H1 (cell line): ENCODE data around the gene CENPW. TPM values are rescaled to one million over a fixed set of nuclear protein-coding genes. Genes with fewer than 3 reads are reported as not detected.

Experiments used
- CTCF ChIA-PET: fragments of 300-600 bp; sonication (Branson Sonifier 250); formaldehyde crosslinking; loops from one replicate; lab custom pipeline; 2021; ENCODE audit not compliant: partially characterized antibody; lab: Charles Lee
- POLR2A ChIA-PET: fragments of 300-600 bp; sonication (Branson Sonifier 250); formaldehyde crosslinking; loops from one replicate; lab custom pipeline; 2021; ENCODE audit warnings: inconsistent platforms; ENCODE audit not compliant: partially characterized antibody; lab: Charles Lee
- DNase-seq, 2 experiments: peaks; one replicate each; pipeline versions ENCODE4 v3.0.0 to v3.0.0-alpha.2; 2010 to 2022; ENCODE audit warnings: low spot score in 2 of 2, low read depth in 1 of 2, mixed read lengths in 1 of 2
- FAIRE-seq: peaks from 2 replicates; lab custom pipeline; 2011; peaks lifted over from hg19 to GRCh38; lab: Jason Lieb, UNC
- H2AFZ ChIP-seq: 2 replicates; pipeline ENCODE4 v1.8.1; 2012; ENCODE audit warnings: low read length, inconsistent platforms
- H2AK5ac ChIP-seq: 2 replicates; pipeline ENCODE4 v1.6.1; 2013; ENCODE audit warnings: low read depth, low read length
- H2BK120ac ChIP-seq: replicated peaks from 2 replicates; pipeline ENCODE3; 2013; ENCODE audit warnings: low read depth, low read length, inconsistent platforms
- H2BK12ac ChIP-seq: 2 replicates; pipeline ENCODE4 v1.6.1; 2013; ENCODE audit warnings: low read depth, low read length
- H2BK15ac ChIP-seq: 2 replicates; pipeline ENCODE4 v1.6.1; 2013; ENCODE audit warnings: low read length
- H2BK20ac ChIP-seq: 2 replicates; pipeline ENCODE4 v1.6.1; 2013; ENCODE audit warnings: low read length
- H2BK5ac ChIP-seq: 2 replicates; pipeline ENCODE4 v1.6.1; 2013; ENCODE audit warnings: low read depth, low read length
- H3K14ac ChIP-seq: 2 replicates; pipeline ENCODE4 v1.6.1; 2013; ENCODE audit warnings: inconsistent platforms; ENCODE audit not compliant: insufficient read length
- H3K18ac ChIP-seq: 2 replicates; pipeline ENCODE4 v1.6.1; 2013; ENCODE audit warnings: low read length; ENCODE audit errors: extremely low read depth
- H3K23ac ChIP-seq: 2 replicates; pipeline ENCODE4 v1.6.1; 2013; ENCODE audit warnings: inconsistent platforms; ENCODE audit not compliant: insufficient read length
- H3K23me2 ChIP-seq: 2 replicates; pipeline ENCODE4 v1.6.1; 2013; ENCODE audit warnings: low read depth, low read length
- H3K27ac ChIP-seq: 2 replicates; pipeline ENCODE4 v1.6.1; 2011; ENCODE audit warnings: low read depth, low read length, inconsistent platforms
- H3K27me3 ChIP-seq, 4 experiments: replicated peaks in 1 of 4; 1 replicate in 1 of 4; 2 replicates in 3 of 4; pipeline versions ENCODE4 v1.6.1 to v1.8.1; 2011 to 2013; ENCODE audit warnings: low read length in 3 of 4, mild to moderate bottlenecking in 3 of 4, inconsistent platforms in 2 of 4, mixed read lengths in 2 of 4, moderate library complexity in 1 of 4; ENCODE audit not compliant: control insufficient read depth in 3 of 4, insufficient read depth in 3 of 4; ENCODE audit errors: extremely low read depth in 1 of 4
- H3K36me3 ChIP-seq, 4 experiments: 2 replicates each; pipeline versions ENCODE4 v1.6.1 to v1.8.1; 2011 to 2013; ENCODE audit warnings: mild to moderate bottlenecking in 4 of 4, low read length in 3 of 4, moderate library complexity in 2 of 4, control low read depth in 1 of 4, inconsistent platforms in 1 of 4; ENCODE audit not compliant: insufficient read depth in 4 of 4, control insufficient read depth in 2 of 4
- H3K4ac ChIP-seq: replicated peaks from 2 replicates; pipeline ENCODE3; 2013; ENCODE audit warnings: low read length, low read depth, mixed read lengths, inconsistent platforms; ENCODE audit not compliant: insufficient read length
- H3K4me1 ChIP-seq, 4 experiments: replicated peaks in 1 of 4; 1 replicate in 1 of 4; 2 replicates in 3 of 4; pipeline versions ENCODE4 v1.6.1 to v1.8.1; 2011 to 2013; ENCODE audit warnings: low read length in 3 of 4, inconsistent platforms in 2 of 4, mixed read lengths in 1 of 4; ENCODE audit not compliant: insufficient read depth in 4 of 4, control insufficient read depth in 3 of 4
- H3K4me2 ChIP-seq, 2 experiments: 2 replicates each; pipeline versions ENCODE4 v1.6.1 to v1.8.1; 2011 to 2013; ENCODE audit warnings: low read depth in 2 of 2, low read length in 2 of 2, control low read depth in 1 of 2, inconsistent platforms in 1 of 2, mild to moderate bottlenecking in 1 of 2; ENCODE audit not compliant: insufficient read depth in 1 of 2
- H3K4me3 ChIP-seq, 4 experiments: fragments of 200-600, 300-600 bp in 1 of 4; sonication (generic), shearing (Covaris generic), sonication (Bioruptor Twin) in 1 of 4; 2 replicates each; pipeline versions ENCODE4 v1.5.1 to v1.8.1; 2011 to 2016; ENCODE audit warnings: low read length in 4 of 4, low read depth in 3 of 4, control low read depth in 2 of 4, inconsistent platforms in 2 of 4, mild to moderate bottlenecking in 2 of 4, mixed read lengths in 1 of 4, moderate library complexity in 1 of 4; ENCODE audit not compliant: insufficient read depth in 2 of 4; ENCODE audit errors: extremely low read depth in 1 of 4
- H3K56ac ChIP-seq: replicated peaks from 2 replicates; pipeline ENCODE3; 2013; ENCODE audit warnings: low read depth, mild to moderate bottlenecking, mixed read lengths, low read length, inconsistent platforms; ENCODE audit not compliant: insufficient read length
- H3K79me1 ChIP-seq: 2 replicates; pipeline ENCODE4 v1.6.1; 2013; ENCODE audit warnings: low read depth, low read length, control low read depth
- H3K79me2 ChIP-seq, 2 experiments: 2 replicates each; pipeline versions ENCODE4 v1.6.1 to v1.8.1; 2012 to 2013; ENCODE audit warnings: low read length in 2 of 2, mild to moderate bottlenecking in 2 of 2, inconsistent platforms in 1 of 2; ENCODE audit not compliant: insufficient read depth in 2 of 2, control insufficient read depth in 1 of 2
- H3K9ac ChIP-seq, 4 experiments: replicated peaks in 1 of 4; 1 replicate in 1 of 4; 2 replicates in 3 of 4; pipeline versions ENCODE4 v1.6.1 to v1.8.1; 2011 to 2013; ENCODE audit warnings: low read depth in 3 of 4, low read length in 3 of 4, control low read depth in 2 of 4, mild to moderate bottlenecking in 2 of 4, moderate library complexity in 2 of 4, inconsistent platforms in 1 of 4; ENCODE audit errors: extremely low read depth in 1 of 4
- H3K9me3 ChIP-seq, 2 experiments: 2 replicates each; pipeline versions ENCODE4 v1.6.1 to v1.8.1; 2012 to 2013; ENCODE audit warnings: mild to moderate bottlenecking in 2 of 2, moderate library complexity in 2 of 2, control low read depth in 1 of 2, inconsistent platforms in 1 of 2, low read depth in 1 of 2, low read length in 1 of 2, mixed read lengths in 1 of 2; ENCODE audit not compliant: insufficient read depth in 2 of 2
- H4K20me1 ChIP-seq, 2 experiments: replicated peaks in 1 of 2; 2 replicates each; pipeline versions ENCODE3 to v1.8.1; 2011 to 2013; ENCODE audit warnings: inconsistent platforms in 2 of 2, low read length in 2 of 2, mild to moderate bottlenecking in 1 of 2; ENCODE audit not compliant: insufficient read depth in 2 of 2, control insufficient read depth in 1 of 2
- H4K5ac ChIP-seq: 2 replicates; pipeline ENCODE4 v1.6.1; 2013; ENCODE audit warnings: low read length, low read depth, mixed read lengths, inconsistent platforms; ENCODE audit not compliant: insufficient read length
- H4K8ac ChIP-seq: 2 replicates; pipeline ENCODE4 v1.8.0; 2013; ENCODE audit warnings: mild to moderate bottlenecking, moderate library complexity, low read length, inconsistent platforms; ENCODE audit not compliant: insufficient read depth; ENCODE audit errors: extremely low read depth
- H4K91ac ChIP-seq: replicated peaks from 2 replicates; pipeline ENCODE3; 2013; ENCODE audit warnings: low read length, mixed read lengths, inconsistent platforms; ENCODE audit not compliant: insufficient read length
- POLR2A ChIP-seq, 2 experiments: IDR thresholded peaks; 1 replicate in 1 of 2; 2 replicates in 1 of 2; pipeline ENCODE4 v1.6.1; 2011; ENCODE audit warnings: low read depth in 2 of 2, low read length in 2 of 2, mild to moderate bottlenecking in 2 of 2; ENCODE audit errors: control extremely low read depth in 1 of 2
- TEAD4 ChIP-seq: IDR thresholded peaks from 2 replicates; pipeline ENCODE4 v1.6.1; 2012; ENCODE audit warnings: low read depth, low read length, inconsistent platforms, mixed read lengths
- WGBS, 2 experiments: shearing (Covaris generic) in 1 of 2; methylation state at CpG; one replicate each; pipeline versions ENCODE4 v1.1.6 to v1.1.7; 2013 to 2015; ENCODE audit warnings: low lambda C conversion rate in 2 of 2, mixed read lengths in 2 of 2, inconsistent platforms in 1 of 2, low coverage in 1 of 2, missing lambda C conversion rate in 1 of 2; ENCODE audit not compliant: insufficient replicate concordance in 2 of 2, insufficient coverage in 1 of 2, insufficient read length in 1 of 2; ENCODE audit errors: extremely low coverage in 1 of 2, missing lambda C conversion rate in 1 of 2; 5-methylcytosine and 5-hydroxymethylcytosine counted together
- polyA plus RNA-seq, 7 experiments: library from polyadenylated mRNA; depleted of rRNA in 3 of 7; stranded (reverse) in 5 of 7; unstranded in 2 of 7; fragments of >200 nt in 5 of 7; fragments of 200-250 nt in 2 of 7; gene quantifications; 1 replicate in 5 of 7; 2 replicates in 1 of 7; 4 replicates in 1 of 7; pipeline versions ENCODE4 v1.2.1 to v1.2.3, GENCODE V29; 2011 to 2013; ENCODE audit warnings: missing spikeins in 2 of 7, mixed read lengths in 2 of 7
- total RNA-seq: library from RNA; stranded (reverse); fragmentation: NEBNext Ultra II Directional; extraction: Animal tissue kit (Norgen Biotek cat#: 25700); gene quantifications from 2 replicates; pipeline ENCODE4 v1.2.1, GENCODE V29; 2021

Gene CENPW
- total and polyA plus RNA-seq, 2 of the 8 experiments (the other 6 are each of a cell fraction or from before 2014, with no cell fraction given): 22.0 to 91.1 TPM

DNA sequence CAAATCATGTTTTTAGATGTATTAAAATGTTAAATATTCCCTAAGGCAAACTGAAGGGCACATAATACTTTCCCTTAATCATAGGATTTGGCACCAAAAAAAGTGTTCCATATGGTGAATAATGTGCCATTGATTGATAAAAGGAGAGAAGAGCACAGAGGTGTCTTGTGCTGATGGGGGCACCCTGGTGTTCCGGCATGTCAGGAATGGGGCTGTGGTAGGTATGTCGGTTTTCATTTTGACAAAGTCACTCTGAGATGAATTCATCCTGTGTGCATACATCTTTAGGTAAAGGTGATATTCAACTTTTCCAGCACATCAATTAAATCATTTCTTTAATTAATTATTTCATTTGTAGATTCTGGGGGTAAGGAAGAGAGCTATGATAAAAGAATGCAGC lies 36.8 kb downstream of the CENPW start:
- Histone ChIP-seq H4K91ac (no peak overlapping the region), H3K9me3 (peaks cover 7 to 8% of the 10 kb centered on the region in 2 experiments; a peak in 3 of 4 replicates), H2BK5ac (no peak overlapping the region)
- 92% methylated on average over 2 of the region's 2 CpGs; no CpG with 5 or more reads in 1 of the 2 experiments for WGBS, 2 experiments
- TF ChIP-seq TEAD4 (peak; percentile 92), POLR2A (IDR thresholded peaks at IDR 0.05; ENCODE audit: control extremely low read depth in 1 of 2, low read depth in 2 of 2, low read length in 2 of 2) (no peak)
- TF ChIP-seq, all 59 proteins: peak for 1
- Histone ChIP-seq H3K23me2 (no peaks in the 10 kb centered on the region), H2AK5ac (no peak overlapping the region), H2BK12ac (no peak overlapping the region), H3K18ac (no peak overlapping the region), H3K4ac (no peak overlapping the region), H3K4me2 (no peak overlapping the region), H3K56ac (no peak overlapping the region), H3K4me3 (no peak overlapping the region), H4K20me1 (no peaks in the 10 kb centered on the region), H3K36me3 (peaks cover 0 to 3% (median 0%) of the 10 kb centered on the region in 4 experiments; a peak in 2 of 8 replicates), H4K5ac (no peak overlapping the region), H3K14ac (no peak overlapping the region), H3K27me3 (peaks cover 0 to 1% (median 0%) of the 10 kb centered on the region in 4 experiments; a peak in 1 of 7 replicates), H4K8ac (no peak overlapping the region), H2BK120ac (no peak overlapping the region), H3K9ac (no peak overlapping the region), H3K23ac (no peak overlapping the region), H2BK15ac (no peak overlapping the region), H3K4me1 (no peaks in the 10 kb centered on the region), H2BK20ac (no peak overlapping the region), H2AFZ (no peak overlapping the region), H3K79me1 (no peaks in the 10 kb centered on the region), H3K27ac (no peak overlapping the region), H3K79me2 (no peaks in the 10 kb centered on the region)
- FAIRE-seq: no peak
- ChIA-PET POLR2A (interaction anchor here (1.0 kb wide), 1 partner anchor 9 kb away, joined by 3 read pairs; no protein-coding TSS in a partner anchor), CTCF (interaction anchor here (4.5 kb wide), 1 partner anchor 15 kb away, joined by 29 read pairs; no protein-coding TSS in a partner anchor)
- DNase-seq: no peak
